ENCODE results near the gene ZNF555.

ZNF555 gene

DNA sequence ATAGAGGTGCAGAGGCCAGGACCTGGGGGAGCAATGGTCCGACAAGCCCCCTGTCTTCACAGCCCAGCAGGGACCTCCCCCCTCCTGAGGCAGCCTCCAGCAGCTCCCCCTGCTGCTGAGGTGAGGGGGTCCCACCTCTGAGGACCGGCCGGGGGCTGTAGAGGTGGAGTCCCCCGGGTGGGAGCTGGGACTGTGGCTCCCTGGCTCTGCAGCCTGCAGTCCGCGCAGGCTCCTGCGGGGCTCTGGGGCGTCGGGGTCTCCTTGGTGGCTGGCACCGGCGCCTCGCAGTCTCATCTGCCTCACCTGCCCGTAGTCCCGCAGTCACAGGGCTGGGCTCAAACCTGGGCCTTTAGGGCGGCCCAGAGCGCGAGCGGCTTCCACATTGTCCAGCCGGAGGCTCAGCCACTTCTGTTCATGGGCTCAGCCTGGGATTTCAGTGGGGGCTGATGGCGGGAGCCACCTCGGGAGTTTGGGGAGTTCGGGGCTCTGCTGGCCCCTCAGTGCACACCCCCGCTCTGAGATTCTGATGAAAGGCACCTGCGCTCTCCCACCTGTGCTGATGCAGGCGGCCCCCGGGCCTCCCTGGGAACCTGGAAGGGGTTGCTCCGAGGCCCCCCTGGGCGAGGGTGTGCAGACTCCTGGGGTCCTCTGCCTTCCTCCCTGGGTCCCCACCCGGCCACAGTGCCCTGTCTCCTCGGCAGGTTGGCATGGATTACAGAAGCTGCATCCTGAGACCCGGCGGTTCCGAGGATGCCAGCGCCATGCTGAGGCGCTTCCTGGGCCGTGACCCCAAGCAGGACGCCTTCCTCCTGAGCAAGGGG is 28.7 kb upstream of the ZNF555 start:
- Histone ChIP-seq H3K27me3 (no peaks in the 10 kb centered on the region), H3K36me3 (peaks cover 49% of the 10 kb centered on the region), H3K9me3 (no peaks in the 10 kb centered on the region), H3K4me1 (ENCODE audit: control insufficient read depth in 1 of 2, insufficient read depth in 1 of 2, low read depth in 1 of 2, low read length in 1 of 2) (no peaks in the 10 kb centered on the region), H3K4me3 (ENCODE audit: low read depth in 1 of 2, low read length in 1 of 2) (no peak overlapping the region), H3K27ac (no peak overlapping the region)
- TF ChIP-seq, protein P1, sequence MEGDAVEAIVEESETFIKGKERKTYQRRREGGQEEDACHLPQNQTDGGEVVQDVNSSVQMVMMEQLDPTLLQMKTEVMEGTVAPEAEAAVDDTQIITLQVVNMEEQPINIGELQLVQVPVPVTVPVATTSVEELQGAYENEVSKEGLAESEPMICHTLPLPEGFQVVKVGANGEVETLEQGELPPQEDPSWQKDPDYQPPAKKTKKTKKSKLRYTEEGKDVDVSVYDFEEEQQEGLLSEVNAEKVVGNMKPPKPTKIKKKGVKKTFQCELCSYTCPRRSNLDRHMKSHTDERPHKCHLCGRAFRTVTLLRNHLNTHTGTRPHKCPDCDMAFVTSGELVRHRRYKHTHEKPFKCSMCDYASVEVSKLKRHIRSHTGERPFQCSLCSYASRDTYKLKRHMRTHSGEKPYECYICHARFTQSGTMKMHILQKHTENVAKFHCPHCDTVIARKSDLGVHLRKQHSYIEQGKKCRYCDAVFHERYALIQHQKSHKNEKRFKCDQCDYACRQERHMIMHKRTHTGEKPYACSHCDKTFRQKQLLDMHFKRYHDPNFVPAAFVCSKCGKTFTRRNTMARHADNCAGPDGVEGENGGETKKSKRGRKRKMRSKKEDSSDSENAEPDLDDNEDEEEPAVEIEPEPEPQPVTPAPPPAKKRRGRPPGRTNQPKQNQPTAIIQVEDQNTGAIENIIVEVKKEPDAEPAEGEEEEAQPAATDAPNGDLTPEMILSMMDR (IDR thresholded peaks at IDR 0.05), result no peak

DNA sequence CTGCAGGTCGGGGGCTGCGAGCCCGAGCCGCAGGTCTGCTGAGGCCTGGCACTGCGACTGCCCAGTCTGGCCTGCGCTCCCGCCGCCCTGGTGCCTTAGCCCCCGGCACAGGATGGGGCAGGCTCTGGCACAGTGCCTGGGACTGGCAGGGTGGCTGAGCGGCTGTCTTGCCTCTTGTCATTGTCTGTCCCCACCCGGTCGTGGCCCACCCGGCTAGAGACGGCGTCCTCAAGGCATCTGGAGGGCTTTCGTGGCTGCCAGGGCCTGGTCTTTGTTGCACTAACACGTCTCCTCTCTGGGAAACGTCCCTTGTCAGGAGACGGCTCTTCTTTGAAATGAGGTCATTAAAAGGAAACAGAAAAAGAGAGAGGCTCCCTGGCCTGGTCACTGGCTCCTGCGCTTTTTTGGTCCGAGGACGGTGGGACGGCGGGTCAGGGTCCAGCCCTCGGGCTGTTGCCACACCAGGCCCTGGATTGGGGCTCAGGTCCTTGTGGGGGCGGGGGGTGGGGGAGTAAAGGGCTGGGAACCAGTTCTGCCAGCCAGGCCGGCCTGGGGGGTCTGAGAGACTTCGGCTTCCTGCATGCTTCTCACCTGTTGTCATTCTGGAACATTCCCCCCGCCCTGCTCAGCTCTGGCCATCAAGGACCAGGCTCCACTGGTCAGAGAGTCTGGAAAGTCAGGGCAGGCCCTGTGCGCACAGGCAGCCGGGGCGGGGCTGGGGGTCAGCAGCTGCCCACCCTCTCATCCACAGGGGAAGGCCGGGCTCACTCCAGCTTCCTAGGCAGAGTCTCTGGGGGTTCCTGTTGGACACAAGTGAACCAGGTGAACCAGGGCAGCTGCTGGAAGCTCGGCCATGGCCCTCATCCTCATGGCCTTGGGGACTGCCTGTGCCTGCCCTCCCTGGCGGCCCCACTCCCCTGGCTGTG is 27.8 kb upstream of the ZNF555 start:
- Histone ChIP-seq H3K4me3 (ENCODE audit: low read depth in 1 of 2, low read length in 1 of 2) (no peak overlapping the region), H3K27me3 (no peaks in the 10 kb centered on the region), H3K36me3 (peaks cover 41% of the 10 kb centered on the region), H3K4me1 (ENCODE audit: control insufficient read depth in 1 of 2, insufficient read depth in 1 of 2, low read depth in 1 of 2, low read length in 1 of 2) (no peaks in the 10 kb centered on the region), H3K9me3 (no peaks in the 10 kb centered on the region), H3K27ac (no peak overlapping the region)
- TF ChIP-seq, protein P1 (IDR thresholded peaks at IDR 0.05), result no peak

DNA sequence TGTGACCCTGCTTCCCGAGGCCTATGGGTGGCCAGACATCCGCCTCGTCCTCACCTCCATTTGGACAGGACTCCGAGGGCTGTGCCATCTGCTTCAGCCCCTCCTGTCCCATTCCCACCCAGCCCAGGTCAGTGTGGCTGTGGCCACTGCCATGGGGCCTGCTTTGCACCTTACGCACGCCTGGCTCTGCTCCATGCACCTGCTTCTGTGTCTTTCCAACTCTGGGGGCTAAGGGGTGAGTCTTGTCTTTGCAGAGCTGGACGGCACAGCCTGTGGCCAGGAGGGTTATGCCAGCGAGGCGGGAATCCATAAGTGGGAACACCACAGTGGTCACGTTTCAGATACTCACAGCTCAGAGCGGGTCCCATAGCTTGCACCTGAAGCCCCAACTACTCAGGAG is 26.8 kb upstream of the ZNF555 start:
- Histone ChIP-seq H3K9me3 (no peaks in the 10 kb centered on the region), H3K27me3 (no peaks in the 10 kb centered on the region), H3K36me3 (peaks cover 31% of the 10 kb centered on the region), H3K4me3 (ENCODE audit: low read depth in 1 of 2, low read length in 1 of 2) (no peak overlapping the region), H3K4me1 (ENCODE audit: control insufficient read depth in 1 of 2, insufficient read depth in 1 of 2, low read depth in 1 of 2, low read length in 1 of 2) (peaks cover 3% of the 10 kb centered on the region in 2 experiments), H3K27ac (no peak overlapping the region)
- TF ChIP-seq, protein P1 (IDR thresholded peaks at IDR 0.05), result no peak

DNA sequence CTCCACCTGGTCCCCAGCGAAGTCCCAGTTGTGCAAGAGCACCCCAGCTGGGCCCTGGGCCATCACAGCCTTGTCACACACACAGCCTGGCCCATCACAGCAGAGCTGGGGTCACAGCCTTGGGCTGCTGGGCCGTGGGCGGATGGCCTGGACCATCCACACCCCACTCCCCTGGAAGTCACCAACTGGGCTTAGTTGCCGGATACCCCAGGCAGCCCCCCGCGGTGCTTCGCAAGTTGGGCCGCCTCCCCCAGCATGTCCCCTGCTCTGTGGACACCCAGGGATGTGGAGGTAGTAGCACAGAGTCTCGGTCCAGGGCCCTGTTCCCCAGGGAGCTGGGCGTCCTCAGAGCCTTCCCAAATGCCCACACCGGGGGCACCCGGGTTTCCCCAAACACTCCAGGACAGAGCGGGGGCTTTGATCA is 26.1 kb upstream of the ZNF555 start:
- Histone ChIP-seq H3K27ac (no peak overlapping the region), H3K36me3 (peaks cover 24% of the 10 kb centered on the region), H3K9me3 (no peaks in the 10 kb centered on the region), H3K27me3 (peaks cover 2% of the 10 kb centered on the region), H3K4me1 (ENCODE audit: control insufficient read depth in 1 of 2, insufficient read depth in 1 of 2, low read depth in 1 of 2, low read length in 1 of 2) (peaks cover 7 to 10% of the 10 kb centered on the region in 2 experiments), H3K4me3 (ENCODE audit: low read depth in 1 of 2, low read length in 1 of 2) (no peak overlapping the region)
- TF ChIP-seq, protein P1 (IDR thresholded peaks at IDR 0.05), result no peak

DNA sequence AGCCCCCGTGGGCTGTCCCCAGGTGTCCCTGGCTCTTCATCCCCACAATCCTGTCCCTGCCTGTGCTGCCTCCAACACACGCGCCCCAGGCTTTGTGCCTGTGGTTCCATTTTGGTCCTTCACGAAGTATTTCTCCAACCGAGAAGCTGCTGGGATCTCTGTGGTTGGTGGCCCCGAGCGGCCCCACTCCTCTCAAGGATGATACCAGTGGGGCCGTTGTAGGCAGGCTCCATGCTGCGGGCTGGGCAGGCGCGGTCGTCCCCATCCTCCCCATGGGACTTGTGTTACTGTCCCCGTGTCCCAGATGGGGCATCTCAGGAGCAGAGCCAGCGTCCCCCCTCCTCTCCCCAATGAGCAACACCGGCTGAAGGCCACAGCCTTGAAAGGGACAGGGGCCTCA is 25.4 kb upstream of the ZNF555 start:
- Histone ChIP-seq H3K4me3 (ENCODE audit: low read depth in 1 of 2, low read length in 1 of 2) (no peak overlapping the region), H3K27ac (no peak overlapping the region), H3K27me3 (peaks cover 4% of the 10 kb centered on the region), H3K9me3 (no peaks in the 10 kb centered on the region), H3K36me3 (peaks cover 16% of the 10 kb centered on the region), H3K4me1 (ENCODE audit: control insufficient read depth in 1 of 2, insufficient read depth in 1 of 2, low read depth in 1 of 2, low read length in 1 of 2) (peaks cover 10 to 12% of the 10 kb centered on the region in 2 experiments)
- TF ChIP-seq, protein P1 (IDR thresholded peaks at IDR 0.05), result no peak

Measured in neutrophil (primary cell).